ENCODE data around the gene CD14.

DNA sequence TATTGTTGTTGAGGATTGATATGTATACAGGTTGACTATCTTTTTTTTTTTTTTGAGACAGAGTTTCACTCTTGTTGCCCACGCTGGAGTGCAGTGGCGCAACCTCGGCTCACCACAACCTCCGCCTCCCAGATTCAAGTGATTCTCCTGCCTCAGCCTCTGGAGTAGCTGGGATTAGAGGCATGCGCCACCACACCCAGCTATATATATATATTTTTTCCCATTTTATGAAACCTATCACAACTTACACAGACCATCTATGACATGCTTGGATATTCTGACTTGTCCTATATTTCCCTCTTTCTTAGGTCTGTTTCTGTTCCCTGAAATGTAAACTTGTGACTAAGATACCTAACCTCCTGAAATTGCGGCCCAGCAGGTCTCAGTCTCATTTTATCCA lies 5.0 kb downstream of the CD14 start:
- TF ChIP-seq, protein P1, sequence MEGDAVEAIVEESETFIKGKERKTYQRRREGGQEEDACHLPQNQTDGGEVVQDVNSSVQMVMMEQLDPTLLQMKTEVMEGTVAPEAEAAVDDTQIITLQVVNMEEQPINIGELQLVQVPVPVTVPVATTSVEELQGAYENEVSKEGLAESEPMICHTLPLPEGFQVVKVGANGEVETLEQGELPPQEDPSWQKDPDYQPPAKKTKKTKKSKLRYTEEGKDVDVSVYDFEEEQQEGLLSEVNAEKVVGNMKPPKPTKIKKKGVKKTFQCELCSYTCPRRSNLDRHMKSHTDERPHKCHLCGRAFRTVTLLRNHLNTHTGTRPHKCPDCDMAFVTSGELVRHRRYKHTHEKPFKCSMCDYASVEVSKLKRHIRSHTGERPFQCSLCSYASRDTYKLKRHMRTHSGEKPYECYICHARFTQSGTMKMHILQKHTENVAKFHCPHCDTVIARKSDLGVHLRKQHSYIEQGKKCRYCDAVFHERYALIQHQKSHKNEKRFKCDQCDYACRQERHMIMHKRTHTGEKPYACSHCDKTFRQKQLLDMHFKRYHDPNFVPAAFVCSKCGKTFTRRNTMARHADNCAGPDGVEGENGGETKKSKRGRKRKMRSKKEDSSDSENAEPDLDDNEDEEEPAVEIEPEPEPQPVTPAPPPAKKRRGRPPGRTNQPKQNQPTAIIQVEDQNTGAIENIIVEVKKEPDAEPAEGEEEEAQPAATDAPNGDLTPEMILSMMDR (IDR thresholded peaks at IDR 0.05 in 4 of 5, conservative IDR thresholded peaks at IDR 0.05 in 1 of 5): no peak
- TF ChIP-seq POLR2A (IDR thresholded peaks at IDR 0.05): no peak
